HepG2 (cell line): ENCODE data around the gene SH3YL1. TPM values are rescaled to one million over a fixed set of nuclear protein-coding genes. Genes with fewer than 3 reads are reported as not detected.

Source experiments
- AKAP8 ChIP-seq: sonication (generic); formaldehyde crosslinking; IDR thresholded peaks from 2 replicates; pipeline ENCODE4 v1.5.1; 2020; ENCODE audit warnings: mild to moderate bottlenecking, missing genetic modification reagents
- ATRX ChIP-seq: sonication (generic); formaldehyde crosslinking; IDR thresholded peaks from 2 replicates; pipeline ENCODE4 v1.4.0; 2020; ENCODE audit warnings: missing genetic modification reagents, borderline replicate concordance
- CREBL2 ChIP-seq: sonication (generic); formaldehyde crosslinking; IDR thresholded peaks from 2 replicates; pipeline ENCODE4 v1.8.1; 2023; ENCODE audit warnings: missing genetic modification reagents, mild to moderate bottlenecking, borderline replicate concordance
- HMG20A ChIP-seq: IDR thresholded peaks from 2 replicates; pipeline ENCODE4 v1.6.1; 2016; ENCODE audit warnings: borderline replicate concordance
- HNRNPLL ChIP-seq: fragments of 200-400 bp; formaldehyde crosslinking; IDR thresholded peaks from 2 replicates; pipeline ENCODE4 v1.6.1; 2017; ENCODE audit warnings: mild to moderate bottlenecking, low read depth, low read length; ENCODE audit not compliant: poor library complexity, severe bottlenecking
- NCOA1 ChIP-seq: sonication (generic); formaldehyde crosslinking; IDR thresholded peaks from 2 replicates; pipeline ENCODE4 v1.9.0; 2021; ENCODE audit warnings: missing genetic modification reagents
- NCOA2 ChIP-seq: sonication (generic); formaldehyde crosslinking; IDR thresholded peaks from 2 replicates; pipeline ENCODE4 v1.8.0; 2022; ENCODE audit warnings: inconsistent platforms
- POLR2A ChIP-seq, 2 experiments: IDR thresholded peaks; 2 replicates each; pipeline ENCODE4 v1.6.1; 2011; ENCODE audit warnings: low read depth in 2 of 2, low read length in 2 of 2, mild to moderate bottlenecking in 1 of 2, moderate library complexity in 1 of 2; ENCODE audit not compliant: insufficient read depth in 1 of 2
- PTBP1 ChIP-seq: fragments of 200-400 bp; formaldehyde crosslinking; IDR thresholded peaks from 2 replicates; pipeline ENCODE4 v1.6.1; 2018; ENCODE audit warnings: low read length, low read depth; ENCODE audit not compliant: poor library complexity, severe bottlenecking
- SIX1 ChIP-seq: sonication (generic); formaldehyde crosslinking; IDR thresholded peaks from 2 replicates; pipeline ENCODE4 v1.4.0; 2020; ENCODE audit warnings: missing genetic modification reagents, borderline replicate concordance
- SP2 ChIP-seq: sonication (generic); formaldehyde crosslinking; IDR thresholded peaks from 2 replicates; pipeline ENCODE4 v1.5.1; 2020; ENCODE audit warnings: mild to moderate bottlenecking, missing genetic modification reagents
- SRSF9 ChIP-seq: fragments of 200-400 bp; formaldehyde crosslinking; IDR thresholded peaks from 2 replicates; pipeline ENCODE4 v1.6.1; 2018; ENCODE audit warnings: borderline replicate concordance, mild to moderate bottlenecking, low read depth, low read length; ENCODE audit not compliant: insufficient read depth, poor library complexity, severe bottlenecking
- TCF12 ChIP-seq, 2 experiments: fragments of 450-650 bp in 1 of 2; sonication (generic) in 1 of 2; formaldehyde crosslinking in 1 of 2; IDR thresholded peaks; 2 replicates each; pipeline versions ENCODE4 v1.6.1 to v1.8.0; 2017 to 2022; ENCODE audit warnings: antibody characterized with exemption in 1 of 2, mild to moderate bottlenecking in 1 of 2, missing genetic modification reagents in 1 of 2, moderate library complexity in 1 of 2
- TRIM24 ChIP-seq: sonication (generic); formaldehyde crosslinking; IDR thresholded peaks from 2 replicates; pipeline ENCODE4 v1.8.0; 2022; ENCODE audit warnings: mild to moderate bottlenecking, missing genetic modification reagents
- U2AF1 ChIP-seq: fragments of 200-400 bp; formaldehyde crosslinking; optimal IDR thresholded peaks from 2 replicates; pipeline ENCODE3; 2017; ENCODE audit warnings: mild to moderate bottlenecking, low read depth, low read length
- ZFP36L1 ChIP-seq: sonication (generic); formaldehyde crosslinking; IDR thresholded peaks from 2 replicates; pipeline ENCODE4 v1.8.0; 2022; ENCODE audit warnings: mild to moderate bottlenecking, missing genetic modification reagents, moderate library complexity
- ZMAT5 ChIP-seq: sonication (generic); formaldehyde crosslinking; IDR thresholded peaks from 2 replicates; pipeline ENCODE4 v1.5.0; 2020; ENCODE audit warnings: mild to moderate bottlenecking, low read depth, missing genetic modification reagents, borderline replicate concordance
- ZNF18 ChIP-seq: sonication (generic); formaldehyde crosslinking; IDR thresholded peaks from 2 replicates; pipeline ENCODE4 v1.8.0; 2022; ENCODE audit warnings: mild to moderate bottlenecking, missing genetic modification reagents; ENCODE audit not compliant: insufficient replicate concordance
- ZNF234 ChIP-seq: sonication (generic); formaldehyde crosslinking; conservative IDR thresholded peaks from 2 replicates; pipeline ENCODE4 v1.5.1; 2020; ENCODE audit warnings: mild to moderate bottlenecking, missing genetic modification reagents
- ZNF432 ChIP-seq: sonication (generic); formaldehyde crosslinking; IDR thresholded peaks from 2 replicates; pipeline ENCODE4 v1.5.0; 2020; ENCODE audit warnings: missing genetic modification reagents, mild to moderate bottlenecking, borderline replicate concordance
- ZNF605 ChIP-seq: sonication (generic); formaldehyde crosslinking; IDR thresholded peaks from 2 replicates; pipeline ENCODE4 v1.8.0; 2022; ENCODE audit warnings: mild to moderate bottlenecking, missing genetic modification reagents
- ZNF703 ChIP-seq: sonication (generic); formaldehyde crosslinking; IDR thresholded peaks from 2 replicates; pipeline ENCODE4 v1.5.1; 2020; ENCODE audit warnings: missing genetic modification reagents, mild to moderate bottlenecking, moderate library complexity, borderline replicate concordance
- ZNF780A ChIP-seq: sonication (generic); formaldehyde crosslinking; IDR thresholded peaks from 2 replicates; pipeline ENCODE4 v1.8.0; 2022; ENCODE audit warnings: mild to moderate bottlenecking, missing genetic modification reagents, moderate library complexity
- ZXDC ChIP-seq: sonication (generic); formaldehyde crosslinking; IDR thresholded peaks from 2 replicates; pipeline ENCODE4 v1.5.0; 2020; ENCODE audit warnings: mild to moderate bottlenecking, missing genetic modification reagents
- polyA plus RNA-seq, 8 experiments: library from polyadenylated mRNA; depleted of rRNA in 3 of 8; stranded (reverse) in 7 of 8; unstranded in 1 of 8; fragments of >200 nt; fragmentation: Illumina TruSeq in 4 of 8; extraction: Trizol in 4 of 8; gene quantifications; 2 replicates each; pipeline versions ENCODE4 v1.2.1 to v1.2.3, GENCODE V29; 2011 to 2016; ENCODE audit warnings: low read depth in 4 of 8, missing spikeins in 1 of 8, mixed read lengths in 1 of 8; ENCODE audit not compliant: insufficient read depth in 1 of 8
- total RNA-seq, 5 experiments: library from RNA; depleted of rRNA; stranded (reverse); fragments of >200 nt; fragmentation: Illumina TruSeq; extraction: Trizol; gene quantifications; 2 replicates each; pipeline ENCODE4 v1.2.3, GENCODE V29; 2016; ENCODE audit warnings: low read depth in 1 of 5

SH3YL1 gene
- total and polyA plus RNA-seq, 2 of the 13 experiments (the other 11 are each of a cell fraction or from before 2014, with no cell fraction given) = 13.0 to 48.2 TPM

- TF ChIP-seq ZXDC (CRISPR knock-in tag) (no peak), SRSF9 (no peak), AKAP8 (CRISPR knock-in tag) (peak; percentile 93; the same call in 1 of the 2 replicates), HNRNPLL (no peak), ZNF605 (CRISPR knock-in tag) (peak; percentile 88), TRIM24 (CRISPR knock-in tag) (peak; percentile 86), ZFP36L1 (CRISPR knock-in tag) (no peak; the same call in 1 of the 2 replicates), ZNF703 (CRISPR knock-in tag) (peak; percentile 78; the same call in 1 of the 2 replicates), ATRX (CRISPR knock-in tag) (no peak), POLR2A (IDR thresholded peaks at IDR 0.05; ENCODE audit: insufficient read depth in 1 of 2, low read depth in 2 of 2, low read length in 2 of 2) (peak; percentile 39 to 70; a peak in 3 of 4 replicates), NCOA2 (CRISPR knock-in tag) (peak; percentile 98), ZNF18 (CRISPR knock-in tag) (no peak), CREBL2 (CRISPR knock-in tag) (no peak), SIX1 (CRISPR knock-in tag) (peak; percentile 83; the same call in 1 of the 2 replicates), TCF12 (IDR thresholded peaks at IDR 0.05) (no peak), TCF12 (CRISPR knock-in tag; IDR thresholded peaks at IDR 0.05) (peak; percentile 92; the same call in 1 of the 2 replicates), ZNF432 (no peak), ZMAT5 (CRISPR knock-in tag) (no peak), ZNF234 (CRISPR knock-in tag) (no peak), NCOA1 (CRISPR knock-in tag) (peak; percentile 92; the same call in 1 of the 2 replicates), HMG20A (CRISPR knock-in tag) (peak; percentile 97), PTBP1 (no peak), SP2 (CRISPR knock-in tag) (no peak), U2AF1 (no peak), ZNF780A (CRISPR knock-in tag) (no peak)
These were observed 87.7 kb downstream of the SH3YL1 start (continued) for GRCh38 chr2:175880-176820.
